H1 (cell line): ENCODE data around the gene IL9. TPM values are rescaled to one million over a fixed set of nuclear protein-coding genes. Genes with fewer than 3 reads are reported as not detected.

Experiments used
- MAX ChIP-seq: IDR thresholded peaks from 2 replicates; pipeline ENCODE4 v1.6.1; 2012; ENCODE audit warnings: inconsistent platforms
- polyA plus RNA-seq, 7 experiments: library from polyadenylated mRNA; depleted of rRNA in 3 of 7; stranded (reverse) in 5 of 7; unstranded in 2 of 7; fragments of >200 nt in 5 of 7; fragments of 200-250 nt in 2 of 7; gene quantifications; 1 replicate in 5 of 7; 2 replicates in 1 of 7; 4 replicates in 1 of 7; pipeline versions ENCODE4 v1.2.1 to v1.2.3, GENCODE V29; 2011 to 2013; ENCODE audit warnings: missing spikeins in 2 of 7, mixed read lengths in 2 of 7
- total RNA-seq: library from RNA; stranded (reverse); fragmentation: NEBNext Ultra II Directional; extraction: Animal tissue kit (Norgen Biotek cat#: 25700); gene quantifications from 2 replicates; pipeline ENCODE4 v1.2.1, GENCODE V29; 2021

The IL9 gene
- total and polyA plus RNA-seq, 2 of the 8 experiments (the other 6 are each of a cell fraction or from before 2014, with no cell fraction given): not detected

- TF ChIP-seq MAX: no peak
Observed at GRCh38 chr5:135930949-135931295, 35.3 kb upstream of the IL9 start (continued).
